ENCODE measurements around the gene PPAN.
A peak's percentile ranks its signal among the peaks of the same experiment; 100 is the strongest.

Gene PPAN

GRCh38 chr19:10110076-10110971 is 4.2 kb downstream of the PPAN start:
- peaks cover 50% of the 10 kb centered on the region for H3K36me3 ChIP-seq (ENCODE audit: control insufficient read depth, insufficient read depth, low read length)
- DNase-seq (ENCODE audit: extremely low read depth, insufficient read length), result no peak
- no peaks in the 10 kb centered on the region for H3K27me3 ChIP-seq (replicated peaks; ENCODE audit: control insufficient read depth, insufficient read depth, low read length)
- peak overlapping the region; percentile 42 for H3K4me3 ChIP-seq (replicated peaks; ENCODE audit: low read depth, low read length)
- TF ChIP-seq CTCF (IDR thresholded peaks at IDR 0.05; ENCODE audit: insufficient read depth, low read length, poor library complexity, severe bottlenecking), result no peak

GRCh38 chr19:10110972-10111317 is 4.8 kb downstream of the PPAN start:
- Histone ChIP-seq H3K36me3 (ENCODE audit: control insufficient read depth, insufficient read depth, low read length) (peaks cover 55% of the 10 kb centered on the region), H3K4me3 (replicated peaks; ENCODE audit: low read depth, low read length) (peak overlapping the region; percentile 50), H3K27me3 (replicated peaks; ENCODE audit: control insufficient read depth, insufficient read depth, low read length) (no peaks in the 10 kb centered on the region)
- no peak for TF ChIP-seq CTCF (IDR thresholded peaks at IDR 0.05; ENCODE audit: insufficient read depth, low read length, poor library complexity, severe bottlenecking)
- no peak for DNase-seq (ENCODE audit: extremely low read depth, insufficient read length)

GRCh38 chr19:10111405-10111811 is 5.2 kb downstream of the PPAN start, which contains the start of gene P2RY11:
Gene P2RY11, plus strand, starts transcription at chr19:10111693. Its CDS starts 29 bp downstream, at chr19:10111722.
- DNase-seq (ENCODE audit: extremely low read depth, insufficient read length), result peak; percentile 73
- no peak for TF ChIP-seq CTCF (IDR thresholded peaks at IDR 0.05; ENCODE audit: insufficient read depth, low read length, poor library complexity, severe bottlenecking)
- peak within 1 kb of the TSS; percentile 50 for H3K4me3 ChIP-seq (replicated peaks; ENCODE audit: low read depth, low read length)
- H3K36me3 ChIP-seq (ENCODE audit: control insufficient read depth, insufficient read depth, low read length), result peaks cover 59% of the 10 kb centered on the region
- no peaks in the 10 kb centered on the region for H3K27me3 ChIP-seq (replicated peaks; ENCODE audit: control insufficient read depth, insufficient read depth, low read length)

- no peak for TF ChIP-seq CTCF (IDR thresholded peaks at IDR 0.05; ENCODE audit: insufficient read depth, low read length, poor library complexity, severe bottlenecking)
- Histone ChIP-seq H3K4me3 (replicated peaks; ENCODE audit: low read depth, low read length) (peak overlapping the region; percentile 3), H3K36me3 (ENCODE audit: control insufficient read depth, insufficient read depth, low read length) (peaks cover 66% of the 10 kb centered on the region), H3K27me3 (replicated peaks; ENCODE audit: control insufficient read depth, insufficient read depth, low read length) (no peaks in the 10 kb centered on the region)
- peak; percentile 42 for DNase-seq (ENCODE audit: extremely low read depth, insufficient read length)
These were observed 6.0 kb downstream of the PPAN start for GRCh38 chr19:10112037-10112761.

DNA sequence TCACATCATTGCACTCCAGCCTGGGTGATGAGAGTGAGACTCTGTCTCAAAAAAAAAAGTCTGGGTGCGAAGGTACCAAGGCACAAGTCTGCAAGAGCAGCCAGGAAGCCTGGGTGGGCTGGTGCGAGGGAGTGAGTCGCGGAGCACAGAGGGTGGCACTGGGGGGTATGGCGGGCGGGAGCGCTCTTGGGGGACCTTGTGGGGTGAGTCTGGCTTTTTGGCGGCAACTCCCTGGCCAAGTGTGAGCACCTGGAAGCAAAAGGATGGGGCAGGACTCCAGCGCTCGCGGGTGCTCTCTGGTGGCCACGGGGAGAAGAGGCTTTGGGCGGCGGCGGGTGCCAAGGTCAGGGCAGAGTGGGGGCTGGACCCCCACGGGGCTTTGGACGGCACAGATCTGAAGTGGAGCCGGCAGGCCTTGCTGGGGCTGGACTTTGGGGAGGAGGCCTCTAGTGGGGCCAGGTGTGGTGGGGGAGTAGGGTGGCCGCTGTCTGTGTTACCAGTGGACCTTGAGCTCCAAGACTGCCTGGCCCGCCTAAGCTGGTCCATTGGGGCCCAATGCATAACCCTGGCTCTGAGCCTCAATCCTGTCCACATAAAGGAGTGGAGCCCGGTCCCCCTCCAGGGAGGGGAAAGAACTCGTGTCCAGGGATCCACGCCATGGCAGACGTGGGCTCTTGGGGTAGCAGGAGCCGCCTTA is 6.9 kb downstream of the PPAN start:
- peak; percentile 94 for TF ChIP-seq CTCF (IDR thresholded peaks at IDR 0.05; ENCODE audit: insufficient read depth, low read length, poor library complexity, severe bottlenecking)
- H3K27me3 ChIP-seq (replicated peaks; ENCODE audit: control insufficient read depth, insufficient read depth, low read length), result no peaks in the 10 kb centered on the region
- peaks cover 64% of the 10 kb centered on the region for H3K36me3 ChIP-seq (ENCODE audit: control insufficient read depth, insufficient read depth, low read length)
- no peak overlapping the region; the same call in 1 of the 2 replicates for H3K4me3 ChIP-seq (replicated peaks; ENCODE audit: low read depth, low read length)
- DNase-seq (ENCODE audit: extremely low read depth, insufficient read length), result peak; percentile 82

Data from GM06990 (cell line).